ENCODE data around the gene ACKR4.
"Not testable (repeated sequence)": the region's sequence is repeated elsewhere in the genome, so short reads cannot be mapped to it uniquely, and the experiment has no call there.

ACKR4 gene

DNA sequence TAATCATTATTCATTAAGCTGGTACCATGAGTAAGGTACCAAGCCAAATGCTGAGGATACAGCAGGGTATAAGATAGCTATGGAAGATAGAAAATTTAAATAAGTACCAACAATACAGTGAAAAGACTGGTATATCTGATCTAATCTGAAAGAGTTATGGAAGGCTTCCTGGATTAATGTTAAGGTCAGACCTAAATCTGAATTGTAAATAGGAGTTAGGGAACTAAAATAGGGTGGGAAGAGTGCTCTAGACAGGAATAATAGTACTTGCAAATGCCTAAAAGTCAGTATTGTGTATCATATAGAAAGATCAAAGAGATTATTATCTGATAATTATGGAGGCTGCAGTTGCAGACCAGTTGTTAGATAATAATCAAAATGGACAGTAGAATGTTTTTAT is 2.6 kb upstream of the ACKR4 start:
- no peak for DNase-seq

DNA sequence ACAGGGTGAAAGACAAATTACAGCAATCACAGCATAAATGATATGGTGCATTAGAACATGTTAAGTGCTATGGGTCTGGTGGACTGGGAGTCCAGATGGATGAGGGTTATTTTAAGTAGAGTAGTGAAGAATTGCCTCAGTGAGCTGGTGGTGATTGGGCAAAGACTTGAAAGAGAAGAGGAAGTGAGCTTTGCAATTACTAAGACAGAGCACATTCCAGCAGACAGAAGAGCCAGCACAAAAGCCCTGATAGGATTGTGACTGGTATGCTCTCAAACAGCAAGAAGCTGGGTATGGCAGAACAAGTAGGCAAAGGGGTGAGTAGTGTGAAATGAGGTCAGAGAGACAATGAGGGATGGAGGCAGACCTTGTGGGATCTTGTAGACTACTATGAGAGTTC is 2.1 kb upstream of the ACKR4 start:
- DNase-seq, result peak; percentile 65

DNA sequence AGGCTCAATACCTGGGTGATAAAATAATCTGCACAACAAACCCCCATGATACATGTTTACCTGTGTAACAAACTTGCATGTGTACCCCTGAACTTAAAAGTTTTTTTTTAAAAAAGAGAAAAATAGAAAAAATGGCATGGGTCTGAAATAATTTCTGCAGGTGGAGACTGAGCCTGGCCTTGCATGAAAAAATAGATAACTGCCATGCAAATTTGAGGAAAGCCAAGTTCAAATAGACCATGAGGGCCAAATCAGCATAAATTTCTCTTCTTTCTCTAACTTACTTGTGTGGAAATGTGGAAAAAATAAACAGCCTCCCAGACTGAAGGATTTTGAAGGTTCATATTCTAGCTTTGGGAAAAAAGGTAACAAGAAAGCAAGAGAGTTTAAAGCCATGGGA is 744 bp upstream of the ACKR4 start:
- no peak for DNase-seq

DNA sequence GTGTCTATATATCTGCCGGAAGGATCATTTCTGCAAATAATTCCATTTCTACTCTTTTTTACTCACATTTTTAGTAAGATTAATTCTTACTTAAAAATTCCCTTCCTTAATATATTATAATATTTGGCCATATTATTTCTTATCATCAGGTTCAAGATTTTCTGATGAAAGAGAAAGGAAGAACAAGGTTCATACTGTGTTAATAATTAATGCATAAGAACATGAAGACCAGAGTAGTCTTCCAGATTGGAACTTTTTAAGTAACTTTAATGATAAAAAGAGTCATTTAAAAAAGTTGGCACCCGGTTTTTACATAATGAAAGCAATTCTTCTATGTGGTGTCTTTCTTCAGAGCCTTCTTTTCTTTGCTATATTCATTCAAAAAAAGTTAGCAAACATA is 590 bp downstream of the ACKR4 start:
- no peak for DNase-seq

DNA sequence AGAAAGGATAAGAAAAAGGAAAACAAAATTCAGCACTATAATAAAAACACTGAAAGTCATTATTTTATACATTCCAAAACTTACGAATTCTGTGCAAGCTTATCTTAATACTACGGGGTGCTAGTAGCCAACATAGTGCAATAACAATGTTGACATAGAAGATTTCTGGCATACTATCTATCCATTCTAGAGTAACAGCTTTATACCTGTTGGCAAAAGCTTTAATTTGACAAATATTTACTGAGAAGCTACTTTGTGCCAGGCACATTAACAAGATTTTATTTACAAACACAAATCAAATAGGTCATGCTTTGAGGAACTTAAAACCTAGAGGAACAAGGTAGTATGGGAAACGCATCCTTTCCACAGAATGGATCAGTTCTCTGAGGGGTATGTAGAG is 1.1 kb downstream of the ACKR4 start:
- no peak for DNase-seq

DNA sequence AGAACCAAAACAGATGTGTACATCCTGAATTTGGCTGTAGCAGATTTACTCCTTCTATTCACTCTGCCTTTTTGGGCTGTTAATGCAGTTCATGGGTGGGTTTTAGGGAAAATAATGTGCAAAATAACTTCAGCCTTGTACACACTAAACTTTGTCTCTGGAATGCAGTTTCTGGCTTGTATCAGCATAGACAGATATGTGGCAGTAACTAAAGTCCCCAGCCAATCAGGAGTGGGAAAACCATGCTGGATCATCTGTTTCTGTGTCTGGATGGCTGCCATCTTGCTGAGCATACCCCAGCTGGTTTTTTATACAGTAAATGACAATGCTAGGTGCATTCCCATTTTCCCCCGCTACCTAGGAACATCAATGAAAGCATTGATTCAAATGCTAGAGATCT is 3.5 kb downstream of the ACKR4 start:
- DNase-seq, result not testable (repeated sequence)

DNA sequence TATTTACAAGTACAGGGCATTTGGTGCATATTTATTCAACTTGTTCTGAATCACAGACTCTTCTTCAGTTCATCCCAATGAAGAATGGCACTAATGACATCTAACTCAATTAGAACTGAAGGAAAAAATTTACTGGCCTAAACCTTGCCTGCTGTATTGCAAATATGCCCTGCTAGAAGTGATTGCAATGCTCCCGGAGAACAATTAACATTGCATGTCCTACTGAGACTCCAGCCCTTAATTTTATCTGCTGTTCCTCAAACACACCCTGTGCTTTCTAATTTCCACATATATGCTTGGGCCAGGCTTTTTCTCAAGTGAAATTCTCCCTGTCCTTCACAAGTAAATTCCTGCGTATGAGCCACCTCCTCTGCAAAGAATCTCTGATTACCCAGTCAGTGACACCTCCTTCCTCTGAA is 8.3 kb downstream of the ACKR4 start:
- no peak for DNase-seq

DNA sequence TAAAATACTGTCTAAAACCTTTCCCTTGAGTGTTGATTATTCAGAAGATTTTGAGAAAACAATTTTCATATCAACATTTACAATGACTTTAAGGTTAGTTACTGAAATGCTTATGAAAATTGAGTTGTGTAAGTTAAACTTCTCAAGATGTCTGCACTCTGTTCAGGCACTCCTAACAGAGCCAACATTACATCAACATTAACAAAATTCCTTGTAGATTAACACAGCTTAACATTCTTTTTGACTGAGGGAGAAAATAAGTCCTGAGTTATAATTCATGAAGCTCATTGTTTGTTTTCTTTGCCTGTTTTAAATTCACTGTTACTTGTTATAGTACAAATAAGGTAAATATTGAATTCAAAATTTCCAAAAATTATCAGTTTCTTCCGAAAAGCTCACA is 9.0 kb downstream of the ACKR4 start:
- DNase-seq, result peak; percentile 67

DNA sequence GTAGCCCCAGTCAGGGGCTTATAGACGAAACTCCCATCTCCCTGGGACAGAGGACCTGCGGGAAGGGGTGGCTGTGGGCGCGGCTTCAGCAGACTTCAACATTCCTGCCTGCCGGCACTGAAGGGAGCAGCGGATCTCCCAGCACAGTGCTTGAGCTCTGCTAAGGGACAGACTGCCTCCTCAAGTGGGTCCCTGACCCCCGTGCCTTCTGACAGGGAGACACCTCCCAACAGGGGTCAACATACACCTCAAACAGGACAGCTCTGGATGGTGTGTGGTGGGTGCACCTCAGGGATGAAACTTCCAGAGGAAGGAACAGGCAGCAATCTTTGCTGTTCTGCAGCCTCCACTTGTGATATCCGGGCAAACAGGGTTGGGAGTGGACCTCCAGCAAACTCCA is 9.6 kb downstream of the ACKR4 start:
- not testable (repeated sequence) for DNase-seq

DNA sequence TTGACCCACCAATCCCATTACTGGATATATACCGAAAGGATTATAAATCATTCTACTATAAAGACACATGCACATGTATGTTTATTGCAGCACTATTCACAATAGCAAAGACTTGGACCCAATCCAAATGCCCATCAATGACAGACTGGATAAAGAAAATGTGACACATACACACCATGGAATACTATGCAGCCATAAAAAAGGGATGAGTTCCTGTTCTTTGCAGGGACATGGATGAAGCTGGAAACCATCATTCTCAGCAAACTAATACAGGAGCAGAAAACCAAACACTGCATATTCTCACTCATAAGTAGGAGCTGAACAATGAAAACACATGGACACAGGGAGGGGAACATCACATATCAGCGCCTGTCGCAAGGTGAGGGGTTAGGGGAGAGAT is 18.2 kb downstream of the ACKR4 start:
- DNase-seq, result not testable (repeated sequence)

DNA sequence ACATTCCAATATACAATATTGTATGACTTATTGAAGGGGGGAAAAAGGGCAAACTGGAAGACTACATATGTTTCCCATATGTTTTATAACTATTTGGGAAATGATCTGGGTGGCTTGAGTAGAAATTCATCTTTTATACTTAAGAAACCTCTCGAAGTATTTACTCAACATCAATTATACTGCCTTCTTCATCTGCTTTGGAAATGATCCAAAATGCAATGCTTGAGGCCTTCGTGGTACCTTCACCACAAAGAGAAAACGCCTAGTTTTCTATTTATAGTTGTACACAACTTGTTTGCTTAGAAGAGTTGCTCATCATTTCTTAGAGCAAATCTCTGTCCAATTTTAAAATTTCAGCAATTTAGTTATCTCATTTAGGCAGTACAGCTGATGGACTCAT is 18.8 kb downstream of the ACKR4 start:
- DNase-seq, result peak; percentile 41

DNA sequence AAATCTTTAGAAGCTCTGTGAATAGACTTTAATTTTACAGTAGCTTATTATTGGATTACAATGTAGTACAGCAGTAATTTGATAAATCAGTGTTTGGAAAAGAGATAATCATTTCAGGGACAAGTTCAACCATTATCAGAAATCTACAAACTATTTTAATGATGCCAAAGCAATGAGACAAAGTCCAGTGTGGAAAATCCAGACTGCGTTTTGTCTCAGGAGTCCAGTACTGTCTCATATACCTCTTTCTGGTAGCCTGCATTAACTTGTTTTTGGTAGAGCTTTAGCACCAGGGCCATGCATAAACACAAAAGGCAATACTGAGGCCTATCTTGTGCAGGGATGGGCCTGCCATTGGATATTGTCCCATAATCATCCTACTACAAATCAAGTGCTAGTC is 19.7 kb downstream of the ACKR4 start:
- DNase-seq, result no peak

DNA sequence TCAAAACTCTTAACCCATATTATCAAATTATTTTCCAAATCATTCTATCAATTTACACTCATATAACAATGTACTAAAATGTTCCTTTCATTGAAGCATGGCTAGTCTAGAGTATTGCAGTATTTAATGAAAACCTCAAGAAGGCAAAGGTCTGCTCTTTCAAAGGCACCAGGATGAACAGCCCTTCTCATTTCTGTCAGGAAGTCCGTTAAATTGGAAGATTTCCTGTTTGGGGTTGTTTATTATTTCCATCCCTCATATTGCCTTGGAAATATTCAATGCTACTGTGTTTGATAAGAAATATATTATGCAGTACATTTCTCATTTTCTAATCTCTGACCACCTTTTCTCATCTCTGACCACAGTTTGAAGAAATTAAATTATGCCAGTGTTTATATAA is 25.1 kb downstream of the ACKR4 start:
- no peak for DNase-seq

DNA sequence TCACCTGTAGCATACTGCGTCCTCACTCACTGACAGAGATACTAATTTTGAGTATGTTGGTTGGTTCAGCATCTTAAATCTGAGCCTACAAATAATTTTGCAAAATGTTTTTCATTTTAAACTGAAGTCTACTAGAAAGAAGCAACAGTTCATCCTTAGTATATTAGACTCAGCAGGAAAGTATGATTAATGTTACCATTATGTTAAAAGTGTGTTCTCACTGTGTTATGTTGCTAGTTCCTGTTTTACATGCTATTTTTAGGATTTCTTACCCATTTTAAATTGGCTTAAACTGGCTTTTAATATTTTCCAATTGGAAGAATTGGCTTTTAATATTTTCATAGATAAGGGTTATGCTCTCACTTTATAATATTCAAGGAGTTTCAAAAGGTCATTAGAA is 25.7 kb downstream of the ACKR4 start:
- DNase-seq, result no peak

DNA sequence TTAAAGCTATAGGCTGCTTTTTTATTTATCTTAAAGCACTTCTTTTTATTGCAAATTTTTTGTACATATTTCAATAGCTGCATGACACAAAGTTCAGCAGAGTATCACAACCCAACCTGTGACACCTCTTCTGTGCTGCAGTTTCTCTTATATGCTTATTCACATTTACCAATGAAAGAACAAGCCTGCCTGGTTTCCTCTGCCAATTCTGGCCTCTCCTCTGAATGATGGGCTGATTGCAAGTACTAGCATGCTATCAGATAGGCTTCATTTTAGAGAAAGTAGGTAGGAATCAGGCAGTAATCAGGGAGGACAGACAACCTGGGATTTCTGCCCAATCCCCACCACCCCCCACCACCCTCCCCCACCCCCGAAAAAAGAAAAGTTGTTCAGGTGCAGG is 26.6 kb downstream of the ACKR4 start:
- no peak for DNase-seq

DNA sequence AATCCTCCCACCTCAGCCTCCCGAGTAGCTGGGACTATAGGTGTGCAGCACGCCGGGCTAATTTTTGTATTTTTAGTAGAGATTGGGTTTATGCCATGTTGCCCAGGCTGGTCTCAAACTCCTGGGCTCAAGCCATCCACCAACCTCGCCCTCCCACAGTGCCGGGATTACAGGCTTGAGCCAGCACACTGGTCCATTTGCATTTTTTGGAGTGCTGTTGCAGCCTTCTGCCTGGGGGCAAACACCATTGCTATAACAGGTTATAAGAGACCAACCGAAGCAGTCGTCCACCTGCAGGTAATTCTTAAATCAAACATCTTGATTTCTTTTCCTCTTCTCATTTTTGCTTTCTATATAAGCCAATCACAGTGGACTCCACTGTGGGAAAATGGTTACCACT is 27.7 kb downstream of the ACKR4 start:
- DNase-seq, result no peak

DNA sequence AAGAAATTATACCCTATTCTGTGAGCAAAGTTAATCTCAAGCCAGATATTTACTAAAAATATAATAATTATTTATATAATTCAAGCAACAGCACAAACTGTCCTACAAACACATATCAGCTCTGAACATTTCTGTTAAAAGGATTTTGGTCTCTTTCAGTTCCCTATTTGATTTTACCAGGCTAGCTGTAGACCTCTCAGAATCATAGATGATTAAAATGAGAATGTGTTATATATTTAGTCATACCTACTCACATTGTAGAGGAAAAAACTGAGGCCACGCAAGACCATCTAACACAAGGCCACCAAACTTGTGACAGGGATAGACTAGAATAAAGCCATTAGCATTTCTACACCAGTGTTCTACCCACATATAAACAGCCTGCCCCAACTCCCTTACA is 28.5 kb downstream of the ACKR4 start:
- DNase-seq, result no peak

DNA sequence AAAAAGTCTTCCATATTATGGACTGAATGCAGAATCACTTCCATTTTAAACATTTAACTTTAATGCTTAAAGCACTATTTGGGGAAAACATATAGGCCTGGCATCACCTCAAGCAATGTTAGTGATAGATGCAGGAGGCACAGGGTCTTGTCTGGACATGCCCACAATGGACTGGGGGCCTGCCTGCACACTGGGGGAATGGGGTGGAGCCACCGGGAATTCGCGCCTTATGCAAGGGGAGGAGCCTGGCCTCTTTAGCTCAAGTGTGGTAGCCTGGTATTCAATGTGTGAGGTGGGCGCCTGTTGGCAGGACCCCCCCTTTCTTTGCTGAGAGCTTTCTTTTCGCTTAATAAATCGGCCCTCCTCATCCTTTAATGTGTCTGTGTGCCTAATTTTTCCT is 29.9 kb downstream of the ACKR4 start:
- no peak for DNase-seq

DNA sequence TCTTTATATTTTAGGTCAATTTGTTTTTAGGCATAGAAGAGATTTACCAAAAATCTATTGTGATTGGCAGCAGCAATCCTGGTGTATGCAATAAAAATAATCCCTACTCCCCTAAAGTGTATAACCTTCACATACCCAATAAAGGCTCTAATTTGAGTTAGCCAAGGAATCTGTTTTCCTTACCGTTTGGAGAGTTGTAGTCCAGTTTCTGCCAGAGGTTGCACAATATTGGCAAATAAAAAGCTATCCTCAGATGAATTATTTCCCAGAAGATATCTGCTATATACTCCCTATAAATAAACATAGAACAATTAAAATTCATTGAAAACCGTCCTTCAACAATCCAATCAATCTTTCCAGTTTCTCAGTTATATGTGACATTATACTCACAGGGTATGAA is 31.1 kb downstream of the ACKR4 start:
- no peak for DNase-seq

DNA sequence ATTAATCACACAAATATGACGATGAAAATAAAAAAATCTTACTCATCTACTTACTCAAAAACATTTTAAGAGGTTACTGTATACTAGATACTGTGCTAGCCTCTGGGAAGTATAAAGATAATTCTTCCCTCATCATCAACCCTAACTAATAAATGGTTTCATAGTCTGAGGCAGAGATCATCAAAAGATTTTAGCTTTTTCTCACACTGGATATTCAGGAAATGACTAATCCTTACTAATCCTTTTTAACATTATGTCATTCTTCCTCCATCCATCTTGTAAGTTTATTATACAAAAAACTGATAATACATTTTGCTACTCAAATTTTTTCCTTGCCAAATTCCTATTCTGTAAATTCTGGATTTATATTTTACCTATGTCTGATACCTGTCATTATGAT is 32.9 kb downstream of the ACKR4 start:
- DNase-seq, result peak; percentile 59

DNA sequence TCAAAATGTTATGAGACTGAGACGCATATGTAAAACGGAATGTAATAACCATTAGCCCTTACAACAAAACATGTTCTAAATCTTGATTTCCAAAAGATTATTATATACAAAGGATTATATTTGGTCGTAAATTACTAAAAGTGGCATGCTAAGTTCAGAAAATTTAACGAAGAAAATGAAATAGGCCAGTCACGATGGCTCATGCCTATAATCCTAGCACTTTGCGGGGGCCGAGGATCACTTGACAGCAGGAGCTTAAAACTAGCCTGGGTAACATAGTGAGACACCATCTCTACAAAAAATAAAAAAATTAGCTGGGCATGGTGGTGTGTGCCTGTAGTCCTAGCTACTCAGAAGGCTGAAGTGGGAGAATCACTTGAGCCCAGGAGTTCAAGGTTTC is 33.5 kb downstream of the ACKR4 start:
- DNase-seq, result no peak

DNA sequence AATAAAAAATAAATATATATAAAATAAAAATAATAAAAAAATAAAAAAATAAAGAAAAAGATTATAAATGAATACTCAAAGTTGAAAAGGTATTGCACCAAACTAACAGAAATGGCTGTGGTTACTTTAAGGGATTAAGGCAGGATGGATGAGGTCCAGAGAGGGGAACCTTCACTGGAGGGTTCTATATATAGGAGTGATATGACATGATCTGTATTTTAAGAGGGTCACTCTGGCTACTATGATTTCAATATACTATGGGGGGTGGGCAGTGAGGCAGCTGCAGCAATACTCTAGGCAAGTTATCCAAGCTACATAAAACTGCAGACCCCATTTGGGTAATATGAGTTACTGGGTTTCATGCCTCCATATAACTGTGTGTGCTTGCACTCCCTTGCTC is 38.0 kb downstream of the ACKR4 start:
- no peak for DNase-seq

DNA sequence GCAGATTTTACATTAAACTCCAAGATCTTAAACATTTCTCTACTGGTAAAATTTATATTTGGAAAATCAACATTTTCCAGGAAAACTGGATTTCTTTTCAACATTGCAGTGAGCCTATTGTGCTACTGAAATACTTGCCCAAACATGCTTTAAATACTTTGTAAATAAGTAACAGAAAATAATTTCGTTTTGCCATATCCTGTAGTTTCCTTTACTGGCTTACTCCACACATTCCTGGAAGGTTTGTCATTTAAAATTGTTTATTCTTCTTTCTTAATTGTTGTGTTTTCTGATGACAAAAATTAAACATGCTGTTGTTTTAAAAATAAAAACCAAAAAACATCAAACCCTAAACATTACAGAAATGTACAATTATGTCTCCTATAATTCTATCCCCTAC is 40.5 kb downstream of the ACKR4 start:
- peak; percentile 40 for DNase-seq

DNA sequence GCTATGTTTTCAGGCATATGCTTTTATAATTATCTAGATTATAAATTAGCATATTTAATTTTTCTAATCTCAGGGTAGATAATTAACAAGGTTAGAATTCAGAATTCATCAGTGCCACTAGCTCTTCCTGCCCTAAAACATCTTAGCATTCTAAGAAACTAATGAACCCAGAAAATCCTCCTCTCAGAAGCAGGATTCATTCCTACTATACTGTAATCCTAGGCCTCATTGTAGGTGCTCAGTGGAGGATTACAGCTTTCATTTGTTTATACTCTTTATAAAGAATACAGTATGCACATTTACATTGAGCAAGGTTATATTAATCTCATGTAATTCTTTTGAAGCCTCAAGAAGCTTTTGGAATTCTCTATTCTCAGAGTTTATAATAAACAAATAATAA is 41.6 kb downstream of the ACKR4 start:
- no peak for DNase-seq

DNA sequence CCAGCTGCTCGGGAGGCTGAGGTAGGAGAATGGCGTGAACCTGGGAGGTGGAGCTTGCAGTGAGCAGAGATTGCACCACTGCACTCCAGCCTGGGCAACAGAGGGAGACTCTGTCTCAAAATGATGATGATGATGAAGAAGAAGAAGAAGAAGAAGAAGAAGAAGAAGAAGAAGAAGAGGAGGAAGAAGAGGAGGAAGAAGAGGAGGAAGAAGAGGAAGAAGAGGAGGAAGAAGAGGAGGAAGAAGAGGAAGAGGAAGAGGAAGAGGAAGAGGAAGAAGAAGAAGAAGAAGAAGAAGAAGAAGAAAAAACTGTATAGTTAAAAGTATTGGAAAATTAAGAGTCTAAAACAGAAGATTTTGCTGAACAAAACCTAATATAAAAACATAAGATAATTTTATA is 44.4 kb downstream of the ACKR4 start:
- DNase-seq, result not testable (repeated sequence)

Data from fibroblast of skin of abdomen (primary cell).